Measurements from ENCODE around the gene ZXDC.

The ZXDC gene

GRCh38 chr3:126511291-126511690 is 35.6 kb upstream of the ZXDC start:
- no peak for DNase-seq

GRCh38 chr3:126510308-126510910 is 34.7 kb upstream of the ZXDC start:
- no peak for DNase-seq

- DNase-seq = no peak
These were observed 34.1 kb upstream of the ZXDC start for GRCh38 chr3:126509597-126510307.

- DNase-seq = no peak
These were observed 32.9 kb upstream of the ZXDC start for GRCh38 chr3:126508564-126508964.

- DNase-seq = no peak
These were observed 32.2 kb upstream of the ZXDC start for GRCh38 chr3:126507886-126508285.

GRCh38 chr3:126503701-126504100 is 28.0 kb upstream of the ZXDC start:
- DNase-seq = no peak

GRCh38 chr3:126502656-126503055 is 27.0 kb upstream of the ZXDC start:
- DNase-seq = no peak

GRCh38 chr3:126501736-126502135 is 26.0 kb upstream of the ZXDC start:
- no peak for DNase-seq

- no peak for DNase-seq
These were observed 25.4 kb upstream of the ZXDC start for GRCh38 chr3:126501054-126501453.

GRCh38 chr3:126500016-126500415 is 24.3 kb upstream of the ZXDC start:
- DNase-seq = no peak

- no peak for DNase-seq
These were observed 23.7 kb upstream of the ZXDC start for GRCh38 chr3:126499401-126499800.

GRCh38 chr3:126498929-126499328 is 23.2 kb upstream of the ZXDC start:
- no peak for DNase-seq

- DNase-seq = no peak
These were observed 22.8 kb upstream of the ZXDC start for GRCh38 chr3:126498461-126498860.

GRCh38 chr3:126497956-126498355 is 22.3 kb upstream of the ZXDC start:
- no peak for DNase-seq

GRCh38 chr3:126496894-126497850 is 21.5 kb upstream of the ZXDC start:
- DNase-seq = no peak

- DNase-seq = no peak
These were observed 20.1 kb upstream of the ZXDC start for GRCh38 chr3:126495786-126496185.

- no peak for DNase-seq
These were observed 19.2 kb upstream of the ZXDC start for GRCh38 chr3:126494970-126495230.

GRCh38 chr3:126494204-126494969 is 18.7 kb upstream of the ZXDC start:
- no peak for DNase-seq

- DNase-seq = no peak
These were observed 18.0 kb upstream of the ZXDC start for GRCh38 chr3:126493739-126494138.

- no peak for DNase-seq
These were observed 17.4 kb upstream of the ZXDC start for GRCh38 chr3:126493051-126493450.

- no peak for DNase-seq
These were observed 15.7 kb upstream of the ZXDC start for GRCh38 chr3:126491221-126492013.

GRCh38 chr3:126490619-126491018 is 14.9 kb upstream of the ZXDC start:
- DNase-seq = no peak

All from T1000 (cell line).